AG04450 (cell line): ENCODE data around the gene SCNN1A. TPM values are rescaled to one million over a fixed set of nuclear protein-coding genes. Genes with fewer than 3 reads are reported as not detected.

Source experiments
- CTCF ChIA-PET: fragments of 300-600, 350-600 bp; formaldehyde crosslinking; extraction: SDS; loops from one replicate; lab custom pipeline; 2022; ENCODE audit warnings: antibody characterized with exemption, inconsistent platforms; lab: Charles Lee
- POLR2A ChIA-PET: fragments of 350-600 bp; formaldehyde crosslinking; extraction: SDS; loops from one replicate; lab custom pipeline; 2021; ENCODE audit warnings: antibody characterized with exemption, inconsistent platforms; lab: Yijun Ruan, JAX
- DNase-seq: peaks from one replicate; pipeline ENCODE4 v3.0.0-alpha.2; 2011; ENCODE audit warnings: low read depth, low spot score
- H3K27ac ChIP-seq: one replicate; pipeline ENCODE4 v1.5.1; 2012; ENCODE audit warnings: low read depth, low read length, control low read depth
- H3K27me3 ChIP-seq: one replicate; pipeline ENCODE4 v1.6.0; 2012; ENCODE audit warnings: low read length; ENCODE audit not compliant: control insufficient read depth, insufficient read depth
- H3K4me3 ChIP-seq: 2 replicates; pipeline ENCODE4 v1.5.1; 2011; ENCODE audit warnings: mild to moderate bottlenecking, low read depth, low read length, control low read depth
- H3K9me3 ChIP-seq: 2 replicates; pipeline ENCODE4 v1.5.1; 2012; ENCODE audit warnings: low read length; ENCODE audit not compliant: control insufficient read depth, insufficient read depth
- polyA plus RNA-seq: library from polyadenylated mRNA; depleted of rRNA; stranded (reverse); fragments of >200 nt; gene quantifications from 2 replicates; pipeline ENCODE4 v1.2.3, GENCODE V29; 2011
- TF ChIP-seq, protein P1 (sequence below): IDR thresholded peaks from 2 replicates; pipeline ENCODE4 v1.5.1; 2011; ENCODE audit warnings: low read depth, low read length, control low read depth, inconsistent platforms

SCNN1A gene
- polyA plus RNA-seq, 1 experiment = 0.26 TPM

- TF ChIP-seq, protein P1, sequence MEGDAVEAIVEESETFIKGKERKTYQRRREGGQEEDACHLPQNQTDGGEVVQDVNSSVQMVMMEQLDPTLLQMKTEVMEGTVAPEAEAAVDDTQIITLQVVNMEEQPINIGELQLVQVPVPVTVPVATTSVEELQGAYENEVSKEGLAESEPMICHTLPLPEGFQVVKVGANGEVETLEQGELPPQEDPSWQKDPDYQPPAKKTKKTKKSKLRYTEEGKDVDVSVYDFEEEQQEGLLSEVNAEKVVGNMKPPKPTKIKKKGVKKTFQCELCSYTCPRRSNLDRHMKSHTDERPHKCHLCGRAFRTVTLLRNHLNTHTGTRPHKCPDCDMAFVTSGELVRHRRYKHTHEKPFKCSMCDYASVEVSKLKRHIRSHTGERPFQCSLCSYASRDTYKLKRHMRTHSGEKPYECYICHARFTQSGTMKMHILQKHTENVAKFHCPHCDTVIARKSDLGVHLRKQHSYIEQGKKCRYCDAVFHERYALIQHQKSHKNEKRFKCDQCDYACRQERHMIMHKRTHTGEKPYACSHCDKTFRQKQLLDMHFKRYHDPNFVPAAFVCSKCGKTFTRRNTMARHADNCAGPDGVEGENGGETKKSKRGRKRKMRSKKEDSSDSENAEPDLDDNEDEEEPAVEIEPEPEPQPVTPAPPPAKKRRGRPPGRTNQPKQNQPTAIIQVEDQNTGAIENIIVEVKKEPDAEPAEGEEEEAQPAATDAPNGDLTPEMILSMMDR = no peak
- POLR2A ChIA-PET = interaction anchor here (0.9 kb wide), 1 partner anchor 26 kb away, joined by 3 read pairs; no protein-coding TSS in a partner anchor
- Histone ChIP-seq H3K27ac (no peak overlapping the region), H3K27me3 (peaks cover 3% of the 10 kb centered on the region), H3K4me3 (no peak overlapping the region), H3K9me3 (no peaks in the 10 kb centered on the region)
- no peak for DNase-seq
- CTCF ChIA-PET = no interaction called here
Measured at GRCh38 chr12:6360578-6361490, 14.5 kb downstream of the SCNN1A start.

DNA sequence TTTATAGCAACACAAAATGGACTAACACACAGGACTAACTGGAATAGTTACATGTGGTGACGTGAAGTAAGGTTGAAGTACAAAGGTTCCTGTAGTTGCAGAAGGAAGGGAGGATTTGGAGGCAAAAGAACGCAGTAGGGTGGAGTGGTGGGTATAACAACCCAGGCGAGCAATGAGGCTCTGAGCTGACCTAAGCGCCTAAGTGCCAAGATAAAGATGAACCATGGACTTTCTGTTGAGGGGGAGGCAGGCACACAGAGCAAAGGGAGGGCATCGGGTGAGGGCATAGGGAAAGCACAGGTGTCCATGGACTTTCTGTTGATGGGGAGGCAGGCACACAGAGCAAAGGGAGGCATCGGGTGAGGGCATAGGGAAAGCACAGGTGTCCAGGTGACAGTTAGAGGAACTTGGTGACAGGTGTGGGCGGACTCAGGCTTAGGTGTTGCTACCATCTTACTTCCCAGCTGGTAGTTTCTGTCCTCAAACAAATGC lies 15.2 kb downstream of the SCNN1A start:
- peaks cover 8% of the 10 kb centered on the region for H3K27me3 ChIP-seq
- CTCF ChIA-PET = no interaction called here
- no peak overlapping the region for H3K4me3 ChIP-seq
- POLR2A ChIA-PET = no interaction called here
- no peak overlapping the region for H3K27ac ChIP-seq
- no peaks in the 10 kb centered on the region for H3K9me3 ChIP-seq
- TF ChIP-seq, protein P1 = no peak
- DNase-seq = no peak

GRCh38 chr12:6358881-6359280 lies 16.5 kb downstream of the SCNN1A start:
- ChIA-PET POLR2A (no interaction called here), CTCF (no interaction called here)
- no peak for DNase-seq
- Histone ChIP-seq H3K27ac (no peak overlapping the region), H3K27me3 (peaks cover 8% of the 10 kb centered on the region), H3K9me3 (no peaks in the 10 kb centered on the region), H3K4me3 (no peak overlapping the region)
- TF ChIP-seq, protein P1 = no peak

DNA sequence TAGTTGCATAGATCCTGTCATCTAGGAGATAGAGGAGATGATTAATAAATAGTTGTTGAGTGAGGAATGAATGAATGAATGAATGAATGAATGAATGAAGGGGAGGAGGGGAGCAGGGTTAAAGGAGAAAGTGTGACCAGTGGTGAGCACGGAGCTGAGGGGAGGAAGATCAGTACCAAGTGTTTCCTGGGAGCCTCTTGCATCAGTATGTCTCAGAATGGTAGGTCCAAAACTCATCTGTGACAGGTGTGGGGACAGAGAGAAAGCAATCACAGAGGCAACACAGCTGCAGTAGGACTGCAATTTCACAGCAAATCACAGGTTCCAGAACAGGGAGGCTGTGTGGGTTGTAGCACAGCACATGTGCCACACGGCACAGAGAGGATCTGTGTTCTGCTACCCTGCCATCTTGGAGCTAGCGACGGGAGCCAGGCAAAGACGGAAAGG lies 19.0 kb downstream of the SCNN1A start:
- Histone ChIP-seq H3K9me3 (no peaks in the 10 kb centered on the region), H3K27ac (peak overlapping the region; percentile 11), H3K4me3 (no peak overlapping the region), H3K27me3 (peaks cover 8% of the 10 kb centered on the region)
- DNase-seq = no peak
- CTCF ChIA-PET = interaction anchor here (0.6 to 1.2 kb wide), 3 partner anchors 22 to 31 kb away, joined by 3 read pairs; no protein-coding TSS in a partner anchor
- POLR2A ChIA-PET = no interaction called here
- TF ChIP-seq, protein P1 = no peak
